Measurements from ENCODE around the gene UFD1. TPM values are rescaled to one million over a fixed set of nuclear protein-coding genes. Genes with fewer than 3 reads are reported as not detected.
"Not testable (repeated sequence)": the region's sequence is repeated elsewhere in the genome, so short reads cannot be mapped to it uniquely, and the experiment has no call there.

Gene UFD1
- total and polyA plus RNA-seq, 4 experiments from 2014 or later = 42.0 to 126 (median 65.0) TPM

GRCh38 chr22:19447330-19448075 is 31.5 kb downstream of the UFD1 start, which contains the start of gene C22orf39:
TSS of gene C22orf39 (minus strand) at chr22:19447711. CDS start at chr22:19447688, 23 bp downstream.
- peaks cover 37% of the 10 kb centered on the region for H3K4me1 ChIP-seq (ENCODE audit: insufficient read depth, low read length)
- ChIA-PET POLR2A (ENCODE audit: partially characterized antibody) (interaction anchor here (0.5 to 6.4 kb wide), 17 partner anchors 10 to 670 kb away, joined by 3 to 112 read pairs (median 4); partner anchors contain the start of genes CDC45, CLTCL1, HIRA and MRPL40), CTCF (ENCODE audit: partially characterized antibody) (interaction anchor here (0.7 kb wide), 1 partner anchor 183 kb away, joined by 3 read pairs; no protein-coding TSS in a partner anchor)
- no peaks in the 10 kb centered on the region for H3K27me3 Mint-ChIP-seq
- peak within 1 kb of the TSS; percentile 63 to 65 for H3K4me3 ChIP-seq (ENCODE audit: low read length in 2 of 2)
- H3K27ac ChIP-seq (ENCODE audit: low read depth, low read length) = peak within 1 kb of the TSS; percentile 91
- H3K27me3 ChIP-seq (ENCODE audit: insufficient read depth, low read length) = no peaks in the 10 kb centered on the region
- H3K36me3 ChIP-seq (ENCODE audit: insufficient read depth, low read length) = peaks cover 20% of the 10 kb centered on the region
- peak within 1 kb of the TSS; percentile 91 to 98 (median 95) for H3K4me3 Mint-ChIP-seq
- peak within 1 kb of the TSS; percentile 82 to 99 (median 99) for H3K27ac Mint-ChIP-seq
- H3K36me3 Mint-ChIP-seq = peaks cover 7 to 49% of the 10 kb centered on the region in 2 donors
- H3K4me1 Mint-ChIP-seq = peaks cover 29 to 59% (median 44%) of the 10 kb centered on the region in 4 donors
- intact Hi-C loops (cut with micrococcal nuclease) = loop anchor here (1.0 kb wide), 3 partner anchors 15 to 268 kb away; partner anchors contain the start of genes CDC45, MRPL40 and UFD1
- H3K9me3 Mint-ChIP-seq = no peaks in the 10 kb centered on the region
- DNase-seq = peak; percentile 91 to 96 (median 91)
- H3K9me3 ChIP-seq (ENCODE audit: control insufficient read depth in 1 of 2, low read length in 2 of 2) = no peaks in the 10 kb centered on the region

DNA sequence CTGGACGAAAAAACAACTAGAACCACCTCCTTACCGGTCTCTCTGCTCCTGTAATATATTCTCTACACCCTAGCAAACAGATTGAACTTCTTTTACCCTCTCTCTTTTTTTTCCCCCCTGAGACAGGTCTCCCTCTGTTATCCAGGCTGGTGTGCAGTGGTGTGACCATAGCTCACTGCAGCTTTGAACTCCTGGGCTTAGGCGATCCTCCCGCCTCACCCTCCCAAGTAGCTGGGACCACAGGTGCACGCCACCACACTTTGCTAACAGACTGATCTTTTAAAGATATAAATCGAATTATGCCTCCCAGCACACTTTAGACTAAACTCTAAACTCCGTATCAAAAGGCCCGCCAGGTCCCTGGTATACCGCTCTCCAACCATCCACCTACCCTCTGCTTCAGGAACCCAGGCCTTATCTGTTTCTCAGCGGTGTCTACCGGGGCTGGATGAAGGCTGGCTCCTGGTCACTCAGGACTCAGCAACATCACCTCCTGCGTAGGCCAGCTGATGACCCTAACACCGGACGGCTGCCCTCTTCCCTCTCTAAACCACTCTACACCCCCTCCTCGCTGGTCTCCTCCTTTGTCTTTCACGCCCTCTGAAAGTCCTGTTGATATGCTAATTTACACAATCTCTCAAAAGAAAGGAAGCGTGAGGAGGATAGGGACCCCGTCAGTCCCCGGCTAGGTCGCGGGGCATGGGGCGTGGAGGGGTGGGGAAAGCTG is 32.2 kb downstream of the UFD1 start:
- Mint-ChIP-seq H3K4me1 (peaks cover 31 to 63% (median 47%) of the 10 kb centered on the region in 4 donors), H3K36me3 (peaks cover 10 to 48% of the 10 kb centered on the region in 2 donors), H3K9me3 (no peaks in the 10 kb centered on the region), H3K27me3 (no peaks in the 10 kb centered on the region), H3K27ac (peak overlapping the region; percentile 82 to 95 (median 94)), H3K4me3 (peak overlapping the region; percentile 91 to 98 (median 94))
- peak in 3 of 5 donors; percentile 6 to 10 (median 9) for DNase-seq
- Histone ChIP-seq H3K4me3 (ENCODE audit: low read length in 2 of 2) (peak overlapping the region; percentile 61 to 65), H3K27ac (ENCODE audit: low read depth, low read length) (peak overlapping the region; percentile 91), H3K27me3 (ENCODE audit: insufficient read depth, low read length) (no peaks in the 10 kb centered on the region), H3K9me3 (ENCODE audit: control insufficient read depth in 1 of 2, low read length in 2 of 2) (no peaks in the 10 kb centered on the region), H3K36me3 (ENCODE audit: insufficient read depth, low read length) (peaks cover 17% of the 10 kb centered on the region), H3K4me1 (ENCODE audit: insufficient read depth, low read length) (peaks cover 37% of the 10 kb centered on the region)
- intact Hi-C loops (cut with micrococcal nuclease) = loop anchor here (1.0 kb wide), 3 partner anchors 14 to 267 kb away; partner anchors contain the start of genes CDC45, MRPL40 and UFD1
- CTCF ChIA-PET (ENCODE audit: partially characterized antibody) = no interaction called here
- POLR2A ChIA-PET (ENCODE audit: partially characterized antibody) = interaction anchor here (0.5 to 6.4 kb wide), 17 partner anchors 11 to 671 kb away, joined by 3 to 112 read pairs (median 4); partner anchors contain the start of genes CDC45, CLTCL1, HIRA and MRPL40

DNA sequence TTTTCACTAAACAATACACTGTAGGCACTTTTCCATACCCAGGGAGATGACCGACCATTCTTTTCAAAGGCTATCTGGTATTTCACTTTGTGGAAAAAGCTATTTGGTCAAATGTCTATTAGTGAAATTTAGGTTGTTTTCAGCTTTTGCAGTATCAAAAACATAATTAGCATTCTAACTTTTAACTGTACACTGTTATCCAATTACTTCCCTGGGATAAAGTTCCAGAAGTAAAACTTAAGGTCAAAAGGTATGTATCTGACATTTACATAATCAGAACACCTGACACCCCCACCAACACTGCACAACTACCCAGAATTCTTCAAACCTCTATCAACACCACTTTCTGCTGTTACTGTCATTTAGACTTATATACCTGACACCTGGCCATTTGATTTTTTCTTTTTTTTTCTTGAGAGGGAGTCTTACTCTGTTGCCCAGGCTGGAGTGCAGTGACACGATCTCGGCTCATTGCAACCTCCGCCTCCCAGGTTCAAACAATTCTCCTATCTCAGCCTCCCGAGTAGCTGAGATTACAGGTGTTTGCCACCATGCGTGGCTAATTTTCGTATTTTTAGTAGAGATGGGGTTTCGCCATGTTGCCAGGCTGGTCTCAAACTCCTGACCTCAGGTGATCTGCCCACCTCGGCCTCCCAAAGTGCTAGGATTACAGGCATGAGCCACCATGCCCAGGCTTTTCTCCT is 33.6 kb downstream of the UFD1 start:
- H3K27me3 Mint-ChIP-seq; H3K27me3 ChIP-seq (ENCODE audit: insufficient read depth, low read length); intact Hi-C loops (cut with micrococcal nuclease); DNase-seq; H3K9me3 ChIP-seq (ENCODE audit: control insufficient read depth in 1 of 2, low read length in 2 of 2); H3K4me3 ChIP-seq (ENCODE audit: low read length in 2 of 2); H3K27ac ChIP-seq (ENCODE audit: low read depth, low read length); H3K9me3 Mint-ChIP-seq: not testable (repeated sequence)
- peaks cover 37% of the 10 kb centered on the region for H3K4me1 ChIP-seq (ENCODE audit: insufficient read depth, low read length)
- Mint-ChIP-seq H3K36me3 (peaks cover 13 to 45% of the 10 kb centered on the region in 2 donors), H3K4me1 (peaks cover 31 to 65% (median 48%) of the 10 kb centered on the region in 4 donors), H3K4me3 (peak overlapping the region in 6 of 8 donors; percentile 6 to 59 (median 34)), H3K27ac (peak overlapping the region in 6 of 7 donors; percentile 15 to 91 (median 72))
- ChIA-PET CTCF (ENCODE audit: partially characterized antibody) (interaction anchor here (1.0 to 1.2 kb wide), 2 partner anchors 11 to 184 kb away, joined by 3 to 7 read pairs; no protein-coding TSS in a partner anchor), POLR2A (ENCODE audit: partially characterized antibody) (interaction anchor here (1.2 to 6.4 kb wide), 3 partner anchors 12 to 301 kb away, joined by 3 to 112 read pairs (median 33); partner anchors contain the start of genes CDC45, ESS2, HIRA and MRPL40)
- peaks cover 10% of the 10 kb centered on the region for H3K36me3 ChIP-seq (ENCODE audit: insufficient read depth, low read length)

GRCh38 chr22:19443544-19444211 is 35.3 kb downstream of the UFD1 start:
- no peak overlapping the region for H3K4me3 ChIP-seq (ENCODE audit: low read length in 2 of 2)
- H3K9me3 ChIP-seq (ENCODE audit: control insufficient read depth in 1 of 2, low read length in 2 of 2) = no peaks in the 10 kb centered on the region
- Mint-ChIP-seq H3K4me1 (peaks cover 31 to 58% (median 43%) of the 10 kb centered on the region in 4 donors), H3K9me3 (no peaks in the 10 kb centered on the region), H3K27me3 (no peaks in the 10 kb centered on the region), H3K36me3 (peaks cover 13 to 42% of the 10 kb centered on the region in 2 donors), H3K4me3 (no peak overlapping the region), H3K27ac (peak overlapping the region in 4 of 7 donors; percentile 46 to 70 (median 60))
- no peak for DNase-seq
- intact Hi-C loops (cut with micrococcal nuclease) = no loop called here
- ChIA-PET CTCF (ENCODE audit: partially characterized antibody) (interaction anchor here (1.2 kb wide), 1 partner anchor 186 kb away, joined by 3 read pairs; no protein-coding TSS in a partner anchor), POLR2A (ENCODE audit: partially characterized antibody) (interaction anchor here (1.2 to 6.4 kb wide), 2 partner anchors 11 to 36 kb away, joined by 4 to 112 read pairs; partner anchors contain the start of genes CDC45, HIRA, MRPL40 and UFD1)
- no peaks in the 10 kb centered on the region for H3K27me3 ChIP-seq (ENCODE audit: insufficient read depth, low read length)
- peaks cover 10% of the 10 kb centered on the region for H3K36me3 ChIP-seq (ENCODE audit: insufficient read depth, low read length)
- H3K27ac ChIP-seq (ENCODE audit: low read depth, low read length) = no peak overlapping the region
- peaks cover 34% of the 10 kb centered on the region for H3K4me1 ChIP-seq (ENCODE audit: insufficient read depth, low read length)

GRCh38 chr22:19442166-19442565 is 36.8 kb downstream of the UFD1 start:
- H3K9me3 ChIP-seq (ENCODE audit: control insufficient read depth in 1 of 2, low read length in 2 of 2) = no peaks in the 10 kb centered on the region
- ChIA-PET CTCF (ENCODE audit: partially characterized antibody) (no interaction called here), POLR2A (ENCODE audit: partially characterized antibody) (interaction anchor here (1.3 kb wide), 1 partner anchor 10 kb away, joined by 6 read pairs; the partner anchor contains the start of genes HIRA and MRPL40)
- peaks cover 27% of the 10 kb centered on the region for H3K4me1 ChIP-seq (ENCODE audit: insufficient read depth, low read length)
- Mint-ChIP-seq H3K4me3 (no peak overlapping the region), H3K4me1 (peaks cover 25 to 53% (median 36%) of the 10 kb centered on the region in 4 donors), H3K27me3 (no peaks in the 10 kb centered on the region), H3K9me3 (no peaks in the 10 kb centered on the region), H3K27ac (peak overlapping the region in 4 of 7 donors; percentile 29 to 75 (median 34)), H3K36me3 (peaks cover 17 to 45% of the 10 kb centered on the region in 2 donors)
- no peak for DNase-seq
- H3K27me3 ChIP-seq (ENCODE audit: insufficient read depth, low read length) = no peaks in the 10 kb centered on the region
- H3K4me3 ChIP-seq (ENCODE audit: low read length in 2 of 2) = no peak overlapping the region
- intact Hi-C loops (cut with micrococcal nuclease) = no loop called here
- H3K27ac ChIP-seq (ENCODE audit: low read depth, low read length) = no peak overlapping the region
- peaks cover 10% of the 10 kb centered on the region for H3K36me3 ChIP-seq (ENCODE audit: insufficient read depth, low read length)

Data from CD4-positive, alpha-beta memory T cell (primary cell).